ENCODE results near the gene EPSTI1.
"Not testable (repeated sequence)": the region's sequence is repeated elsewhere in the genome, so short reads cannot be mapped to it uniquely, and the experiment has no call there.

Gene EPSTI1, protein sequence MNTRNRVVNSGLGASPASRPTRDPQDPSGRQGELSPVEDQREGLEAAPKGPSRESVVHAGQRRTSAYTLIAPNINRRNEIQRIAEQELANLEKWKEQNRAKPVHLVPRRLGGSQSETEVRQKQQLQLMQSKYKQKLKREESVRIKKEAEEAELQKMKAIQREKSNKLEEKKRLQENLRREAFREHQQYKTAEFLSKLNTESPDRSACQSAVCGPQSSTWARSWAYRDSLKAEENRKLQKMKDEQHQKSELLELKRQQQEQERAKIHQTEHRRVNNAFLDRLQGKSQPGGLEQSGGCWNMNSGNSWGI

DNA sequence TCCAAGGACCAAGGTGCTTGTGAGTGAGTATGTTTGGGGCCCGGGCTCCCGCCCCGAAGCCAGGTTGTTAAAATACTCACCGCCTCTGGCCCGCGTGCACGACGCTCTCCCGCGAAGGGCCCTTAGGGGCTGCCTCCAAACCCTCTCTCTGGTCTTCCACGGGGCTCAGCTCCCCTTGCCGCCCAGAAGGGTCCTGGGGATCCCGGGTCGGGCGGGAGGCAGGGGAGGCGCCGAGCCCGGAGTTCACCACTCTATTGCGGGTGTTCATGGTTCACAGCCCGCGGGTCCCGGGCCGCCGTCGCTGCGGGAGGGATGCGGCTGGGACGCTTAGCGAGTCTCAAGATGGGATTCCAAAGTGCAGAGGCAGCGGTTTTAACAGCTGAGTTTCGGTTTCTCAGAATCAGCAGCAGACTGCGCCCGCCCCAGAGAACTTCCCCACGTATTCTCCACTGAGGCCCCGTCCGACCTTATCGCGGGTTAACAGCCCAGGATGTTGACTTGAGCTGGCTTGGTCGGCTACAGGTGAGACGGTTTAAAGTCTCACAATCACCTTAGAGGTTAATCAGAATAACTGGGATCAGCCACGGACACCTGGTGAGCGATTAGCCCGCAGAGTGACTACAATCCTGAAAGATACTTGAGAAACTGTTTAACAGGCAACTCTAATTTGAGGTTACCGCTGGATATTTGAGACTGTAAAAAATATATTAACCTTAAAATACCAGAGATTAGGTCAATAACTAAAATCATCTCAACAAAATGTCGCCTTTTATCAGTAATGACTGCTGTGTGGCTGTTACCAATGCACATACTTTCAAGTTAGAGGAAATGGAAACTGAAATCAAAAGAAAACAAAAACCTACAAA is at the start of gene EPSTI1:
Gene EPSTI1 (minus strand): TSS at position 344 of the 866 bp plus-strand sequence. CDS start 76 bp downstream, at position 268.
- DNase-seq = peak; percentile 70 to 83

DNA sequence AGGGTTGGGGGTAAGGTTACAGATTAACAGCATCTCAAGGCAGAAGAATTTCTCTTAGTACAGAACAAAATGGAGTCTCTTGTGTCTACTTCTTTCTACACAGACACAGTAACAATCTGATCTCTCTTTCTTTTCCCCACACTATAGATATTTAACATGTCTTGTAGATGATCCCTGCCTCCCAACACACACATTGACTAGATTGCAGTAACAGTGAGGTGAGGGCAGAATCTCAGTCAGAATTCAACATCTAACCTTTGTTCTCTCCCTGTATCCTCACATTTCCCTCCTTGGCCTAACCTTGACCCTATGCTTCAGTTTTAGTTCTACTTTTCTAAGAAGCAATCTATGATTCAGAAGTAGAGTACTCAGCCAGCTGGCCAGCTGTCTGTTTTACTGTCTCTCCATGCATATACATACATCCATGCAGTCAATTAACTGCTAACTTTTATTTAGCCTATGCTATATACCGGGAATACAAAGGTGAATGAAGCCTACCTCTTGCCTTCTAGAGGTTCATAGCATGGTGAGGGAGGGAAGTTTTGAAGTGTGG is 49.4 kb upstream of the EPSTI1 start:
- no peak for DNase-seq

DNA sequence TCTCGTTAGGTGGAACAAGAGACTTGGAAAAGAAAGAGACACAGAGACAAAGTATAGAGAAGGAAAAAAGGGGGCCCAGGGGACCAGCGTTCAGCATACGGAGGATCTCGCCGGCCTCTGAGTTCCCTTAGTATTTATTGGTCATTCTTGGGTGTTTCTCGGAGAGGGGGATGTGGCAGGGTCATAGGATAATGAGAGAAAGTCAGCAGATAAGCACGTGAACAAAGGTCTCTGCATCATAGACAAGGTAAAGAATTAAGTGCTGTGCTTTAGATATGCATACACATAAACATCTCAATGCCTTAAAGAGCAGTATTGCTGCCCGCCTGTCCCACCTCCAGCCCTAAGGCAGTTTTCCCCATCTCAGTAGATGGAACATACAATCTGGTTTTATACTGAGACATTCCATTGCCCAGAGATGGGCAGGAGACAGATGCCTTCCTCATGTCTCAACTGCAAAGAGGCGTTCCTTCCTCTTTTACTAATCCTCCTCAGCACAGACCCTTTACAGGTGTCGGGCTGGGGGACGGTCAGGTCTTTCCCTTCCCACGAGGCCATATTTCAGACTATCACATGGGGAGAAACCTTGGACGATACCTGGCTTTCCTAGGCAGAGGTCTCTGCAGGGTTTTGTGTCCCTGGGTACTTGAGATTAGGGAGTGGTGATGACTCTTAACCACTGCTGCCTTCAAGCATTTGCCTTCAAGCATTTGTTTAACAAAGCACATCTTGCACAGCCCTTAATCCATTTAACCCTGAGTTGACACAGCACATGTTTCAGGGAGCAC is 48.7 kb upstream of the EPSTI1 start:
- DNase-seq = not testable (repeated sequence)

DNA sequence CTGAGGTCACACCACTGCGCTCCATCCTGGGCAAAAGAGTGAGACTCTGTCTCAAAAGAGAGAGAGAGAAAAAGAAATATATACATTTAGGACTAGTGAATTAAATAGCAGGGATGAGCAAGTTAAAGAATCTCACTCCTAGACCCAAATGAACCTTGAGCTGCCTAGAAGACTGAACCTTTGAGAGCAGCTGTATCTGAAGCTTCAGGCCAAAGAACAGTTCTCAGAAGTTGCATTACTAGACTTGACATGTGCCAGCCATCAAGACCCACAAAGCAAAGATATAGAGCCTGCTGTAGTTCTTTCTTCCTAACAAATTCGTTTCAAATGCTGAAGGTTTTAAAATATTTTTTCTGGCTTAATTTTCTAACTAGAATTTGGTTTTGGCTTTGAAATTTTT is 47.9 kb upstream of the EPSTI1 start:
- no peak for DNase-seq

DNA sequence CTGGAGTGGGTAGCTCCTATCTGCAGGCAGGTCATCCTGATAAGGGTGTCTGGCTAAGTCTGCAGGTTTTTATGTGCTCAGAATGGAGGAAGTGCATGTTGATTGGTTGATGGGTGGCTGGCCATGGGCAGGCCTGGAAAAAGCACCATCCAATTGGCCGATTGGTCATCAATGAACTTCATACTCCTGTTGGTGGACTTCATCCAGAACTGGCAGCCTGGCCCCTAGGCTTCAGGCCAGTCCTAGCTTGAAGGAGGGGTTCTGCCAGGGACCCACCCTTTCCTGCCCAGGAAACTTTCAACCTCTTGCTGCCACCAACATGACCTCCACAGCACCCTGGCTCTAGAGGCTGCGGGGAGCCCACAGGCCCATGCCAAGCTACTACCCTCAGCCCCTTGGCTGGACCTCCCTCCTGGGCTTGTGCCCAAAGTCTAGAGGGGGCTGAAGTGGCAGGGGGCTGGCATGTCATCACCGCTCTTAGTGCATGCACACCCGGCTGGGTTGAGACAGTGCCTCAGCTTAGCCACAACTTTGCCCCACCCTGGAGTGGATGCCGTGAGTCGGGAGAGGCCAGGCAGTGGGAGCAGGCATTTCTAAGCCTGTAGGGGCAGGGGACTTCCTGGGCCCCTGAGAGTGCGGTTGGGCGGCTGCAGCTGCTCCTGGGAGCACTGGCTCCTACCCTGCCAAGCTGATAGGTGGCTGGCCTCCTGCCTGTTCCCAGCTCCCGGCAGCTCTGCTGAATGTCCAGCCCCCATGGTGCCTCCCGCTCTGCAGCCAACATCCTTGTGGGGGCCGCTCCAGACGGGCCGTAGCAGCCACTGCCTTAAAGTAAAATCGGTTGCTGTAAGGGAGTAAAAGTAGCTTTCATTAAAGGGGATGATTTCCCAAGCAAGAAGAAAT is 44.6 kb upstream of the EPSTI1 start:
- DNase-seq = no peak

DNA sequence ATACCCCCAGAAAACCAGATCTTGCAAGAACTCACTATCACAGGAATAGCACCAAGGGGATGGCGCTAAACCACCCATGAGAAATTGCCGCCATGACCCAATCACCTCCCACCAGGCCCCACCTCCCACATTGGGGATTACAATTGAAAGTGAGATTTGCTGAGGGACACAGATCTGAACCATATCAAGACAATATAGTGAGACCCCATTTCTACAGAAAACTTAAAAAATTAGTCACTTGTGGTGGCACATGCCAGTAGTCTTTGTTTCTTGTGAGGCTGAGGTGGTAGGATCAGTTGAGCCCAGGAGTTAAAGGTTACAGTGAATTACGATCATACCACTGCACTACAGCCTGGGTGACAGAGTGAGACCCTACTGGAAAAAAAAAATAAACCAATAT is 41.0 kb upstream of the EPSTI1 start:
- no peak for DNase-seq

DNA sequence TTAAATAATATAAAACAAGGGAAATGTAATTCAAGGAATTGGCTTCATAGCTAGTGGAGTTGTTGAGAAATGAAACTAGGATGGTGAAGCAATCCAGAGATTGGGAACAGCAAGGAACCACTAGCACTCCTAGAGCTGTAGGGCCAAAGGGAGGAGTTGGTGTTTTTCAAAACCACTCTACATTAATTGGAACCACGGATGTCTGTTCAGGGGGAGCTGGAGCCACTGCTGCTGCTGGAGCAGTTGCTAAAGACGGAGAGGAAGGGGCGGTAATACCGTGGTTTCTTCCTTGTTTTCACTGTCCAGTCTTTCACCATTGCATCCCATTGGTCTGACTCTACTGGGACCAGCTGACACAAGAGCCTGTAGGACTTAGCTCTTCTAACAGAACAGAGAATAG is 39.8 kb upstream of the EPSTI1 start:
- no peak for DNase-seq

DNA sequence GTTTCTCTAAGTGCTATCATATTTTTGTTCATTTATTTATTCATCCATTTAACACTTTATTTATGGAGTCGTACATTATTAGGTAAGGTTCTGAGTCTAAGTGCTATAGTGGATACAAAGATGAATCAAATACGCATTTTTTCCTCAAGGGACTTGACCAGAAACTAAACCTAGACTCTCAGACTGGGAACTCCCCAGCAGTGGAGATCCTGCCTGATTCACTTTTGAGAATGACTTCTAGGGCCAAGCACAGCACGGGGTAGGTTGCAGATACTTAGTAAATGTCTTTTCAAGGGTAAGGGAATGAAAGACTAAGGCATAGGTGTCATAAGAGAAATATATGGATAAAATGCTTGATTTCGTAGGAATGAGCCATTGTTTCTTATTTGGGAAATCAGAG is 38.5 kb upstream of the EPSTI1 start:
- DNase-seq = no peak

DNA sequence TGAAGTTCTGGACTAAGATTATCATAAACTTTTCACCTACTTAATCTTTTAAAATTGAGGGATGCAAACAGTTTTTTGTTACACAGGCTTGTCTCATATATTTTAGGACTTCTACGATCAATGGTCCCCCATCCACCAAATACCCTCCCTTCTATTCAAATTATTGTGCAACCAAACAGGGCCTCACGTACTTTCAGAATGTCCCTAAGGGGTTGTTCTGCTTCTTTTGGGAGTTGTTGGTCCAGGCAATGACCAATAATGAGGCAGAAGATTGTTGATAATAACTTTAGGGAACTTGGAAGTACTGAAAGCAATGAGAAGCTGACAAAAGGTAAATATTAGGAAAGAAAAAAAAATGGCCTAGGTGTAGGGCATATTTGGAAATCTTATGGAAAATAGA is 34.2 kb upstream of the EPSTI1 start:
- DNase-seq = no peak

DNA sequence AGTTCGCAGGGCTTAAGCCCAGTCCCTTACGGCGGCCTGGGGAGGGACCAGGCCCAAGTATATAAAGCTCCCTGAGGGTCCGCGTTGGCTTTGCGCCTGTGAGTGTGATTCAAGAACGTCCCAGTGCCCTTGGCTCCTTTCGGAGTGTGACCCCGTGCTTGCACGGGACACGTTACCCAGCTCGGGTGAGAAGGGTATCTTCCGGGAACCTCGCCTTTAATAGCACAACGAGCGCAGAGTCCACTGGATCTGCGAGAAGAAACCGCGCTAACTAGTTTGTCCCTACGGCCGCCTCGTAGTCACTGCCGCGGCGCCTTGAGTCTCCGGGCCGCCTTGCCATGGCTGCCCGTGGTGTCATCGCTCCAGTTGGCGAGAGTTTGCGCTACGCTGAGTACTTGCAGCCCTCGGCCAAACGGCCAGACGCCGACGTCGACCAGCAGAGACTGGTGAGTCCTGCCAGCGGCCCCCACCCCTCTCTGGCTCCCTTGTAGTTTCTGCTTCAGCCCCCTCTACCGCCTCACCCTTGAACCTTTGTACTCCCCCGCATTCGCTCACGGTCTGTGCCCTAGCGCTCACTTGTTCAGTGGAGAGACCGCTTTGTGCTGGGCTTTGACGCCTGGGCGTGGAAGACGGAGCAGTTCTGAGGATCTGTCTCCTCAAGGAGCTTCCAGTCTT is 31.4 kb upstream of the EPSTI1 start, which contains the start of gene DNAJC15:
Gene DNAJC15 (plus strand): TSS at position 298 of the 675 bp plus-strand sequence. CDS start 41 bp downstream, at position 339.
- DNase-seq = peak; percentile 68 to 77

DNA sequence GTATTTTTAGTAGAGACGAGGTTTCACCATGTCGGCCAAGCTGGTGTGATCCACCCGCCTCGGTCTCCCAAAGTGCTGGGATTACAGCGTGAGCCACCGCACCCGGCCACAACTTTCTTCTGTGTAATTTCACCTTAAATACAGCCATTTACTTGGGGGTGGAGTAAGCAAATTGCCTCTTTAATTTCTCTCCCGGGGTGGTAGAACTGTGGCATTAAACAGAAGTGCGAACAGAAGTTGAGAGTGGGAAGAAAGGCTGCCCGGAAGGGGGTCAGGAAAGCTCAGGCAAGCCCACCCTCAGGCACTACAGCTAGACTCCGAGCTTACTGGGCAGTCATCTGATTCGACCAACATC is 30.9 kb upstream of the EPSTI1 start:
- DNase-seq = peak in 1 of 2 donors; percentile 26

DNA sequence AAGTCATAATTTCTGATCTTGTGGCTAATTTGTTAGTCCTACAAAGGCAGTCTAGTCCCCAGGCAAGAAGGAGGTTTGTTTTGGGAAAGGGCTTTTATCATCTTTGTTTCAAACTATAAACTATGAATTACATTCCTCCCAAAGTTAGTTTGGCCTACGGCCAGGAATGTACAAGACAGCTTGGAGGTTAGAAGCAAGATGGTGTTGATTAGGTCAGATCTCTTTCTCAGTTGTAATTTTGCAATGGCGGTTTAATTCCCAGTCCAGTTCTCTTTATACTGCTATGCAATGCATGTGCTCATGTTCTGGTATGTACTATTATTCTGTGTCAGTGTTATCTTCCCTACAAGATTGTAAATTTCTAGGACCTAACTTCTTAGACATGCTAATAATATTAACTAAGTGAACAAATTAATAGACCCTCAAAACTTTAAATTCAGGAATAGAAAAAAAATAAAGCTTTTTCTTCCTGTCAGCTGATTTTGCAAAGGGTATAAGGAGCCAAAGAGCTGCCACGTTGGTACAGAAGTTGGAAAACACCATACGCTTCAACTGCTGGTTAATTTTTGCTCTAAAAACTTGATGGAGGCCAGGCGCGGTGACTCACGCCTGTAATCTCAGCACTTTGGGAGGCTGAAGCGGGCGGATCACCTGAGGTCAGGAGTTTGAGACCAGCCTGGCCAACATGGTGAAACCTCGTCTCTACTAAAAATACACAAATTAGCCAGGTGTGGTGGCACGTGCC is 30.1 kb upstream of the EPSTI1 start:
- DNase-seq = no peak

DNA sequence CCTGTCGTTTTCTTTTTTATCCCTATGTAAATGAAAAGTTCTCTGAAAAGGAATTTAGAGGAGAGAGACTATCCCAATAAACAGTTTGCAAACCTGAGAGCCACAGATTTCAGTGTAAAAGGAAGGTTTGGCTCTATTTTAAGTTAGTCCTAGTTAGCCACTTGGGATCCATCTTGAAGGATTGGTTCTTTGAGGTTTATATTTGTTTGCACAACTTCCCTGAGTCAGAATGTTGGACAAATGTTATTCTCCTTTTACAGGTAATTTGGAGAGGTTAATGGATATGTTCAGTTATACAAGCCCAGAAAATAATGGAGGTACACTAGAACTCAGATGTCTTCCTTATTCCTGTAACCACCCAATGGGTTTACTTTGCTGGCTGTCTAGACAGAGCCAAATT is 28.8 kb upstream of the EPSTI1 start:
- DNase-seq = no peak

DNA sequence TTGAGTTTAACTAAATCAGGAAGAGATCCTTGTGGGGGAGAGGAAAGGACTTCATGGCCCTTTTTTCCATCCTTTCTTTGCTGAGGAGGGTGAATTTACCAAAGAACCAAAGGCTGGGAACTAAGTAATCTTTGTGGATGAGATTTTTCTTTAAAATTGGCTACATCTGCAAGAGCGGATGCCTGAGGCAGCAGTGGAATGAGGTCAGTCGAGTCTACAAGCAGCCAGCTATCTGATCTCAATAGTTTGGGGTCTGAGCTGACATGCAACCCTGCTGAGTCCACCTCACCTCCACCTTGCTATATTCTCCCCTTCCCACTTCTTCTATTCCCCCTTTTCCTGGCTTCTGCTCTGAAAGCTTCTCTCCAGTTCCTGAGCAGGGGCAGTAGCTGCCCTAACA is 27.8 kb upstream of the EPSTI1 start:
- DNase-seq = no peak

DNA sequence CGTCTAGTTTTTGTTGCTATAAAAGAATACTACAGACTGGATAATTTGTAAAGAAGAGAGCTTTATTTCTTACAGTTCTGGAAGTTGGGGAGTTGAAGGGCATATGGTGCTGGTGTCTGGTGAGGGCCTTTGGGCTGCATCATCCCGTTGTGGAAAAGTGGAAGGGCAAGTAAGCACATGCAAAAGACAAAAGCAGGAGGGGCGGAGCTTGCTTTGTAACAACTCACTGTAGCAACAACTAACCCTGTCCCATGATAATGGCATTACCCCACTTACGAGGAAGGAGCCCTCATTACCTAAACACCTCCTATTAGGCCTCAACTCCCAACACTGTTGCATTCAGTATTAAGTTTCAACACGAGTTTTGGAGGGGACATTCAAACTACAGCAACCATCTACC is 24.2 kb upstream of the EPSTI1 start:
- no peak for DNase-seq

DNA sequence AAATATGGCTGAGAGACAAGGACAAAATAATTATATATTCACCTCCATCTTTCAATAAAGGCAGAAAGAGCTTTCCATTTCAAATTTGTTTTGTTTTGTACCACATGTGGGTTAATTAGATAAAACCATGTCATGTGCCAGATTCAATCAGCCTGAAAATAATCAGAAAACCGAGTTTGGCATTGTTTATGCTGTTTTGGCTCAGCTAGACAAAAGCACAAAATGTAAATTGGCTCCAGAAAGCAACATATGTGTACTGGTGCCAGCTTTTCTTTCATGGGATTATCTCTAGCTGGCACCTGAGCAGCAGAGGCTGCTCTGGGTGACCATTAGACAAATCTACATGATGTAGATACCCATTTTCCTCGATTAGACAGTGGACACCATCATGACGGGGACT is 22.1 kb upstream of the EPSTI1 start:
- DNase-seq = no peak

DNA sequence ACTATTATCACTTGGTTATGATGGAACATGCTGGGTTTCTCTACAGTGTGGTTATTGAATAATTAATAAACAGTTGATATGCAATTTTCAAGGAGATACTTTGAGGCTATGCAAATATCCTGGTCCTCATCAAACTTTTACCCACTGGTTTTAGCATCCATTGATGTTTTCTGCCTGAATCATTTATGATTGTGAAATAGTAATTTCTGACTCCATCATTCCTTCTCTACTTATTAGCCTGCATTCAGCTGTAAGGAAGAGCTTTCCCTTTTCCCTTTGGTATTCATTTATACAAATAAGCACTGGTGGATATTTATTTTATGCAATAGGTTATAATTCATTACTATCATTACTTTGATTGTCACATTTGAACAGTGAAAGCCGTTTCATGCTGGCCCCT is 17.5 kb upstream of the EPSTI1 start:
- no peak for DNase-seq

DNA sequence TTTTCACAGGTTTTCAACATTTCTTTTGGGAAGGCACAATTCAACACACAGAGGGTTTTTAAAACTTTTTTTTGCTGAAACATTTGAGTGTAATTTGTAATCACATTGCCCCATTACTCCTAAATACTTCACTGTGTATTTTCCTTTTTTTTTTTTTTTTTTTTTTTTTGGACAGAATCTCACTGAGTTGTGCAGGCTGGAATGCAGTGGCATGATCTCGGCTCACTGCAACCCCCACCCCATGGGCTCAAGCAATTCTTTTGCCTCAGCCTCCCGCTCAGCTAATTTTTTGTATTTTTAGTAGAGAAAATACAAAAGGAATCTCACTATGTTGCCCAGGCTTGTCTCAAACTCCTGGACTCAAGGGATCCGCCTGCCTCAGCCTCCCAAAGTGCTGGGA is 16.6 kb upstream of the EPSTI1 start:
- DNase-seq = no peak

DNA sequence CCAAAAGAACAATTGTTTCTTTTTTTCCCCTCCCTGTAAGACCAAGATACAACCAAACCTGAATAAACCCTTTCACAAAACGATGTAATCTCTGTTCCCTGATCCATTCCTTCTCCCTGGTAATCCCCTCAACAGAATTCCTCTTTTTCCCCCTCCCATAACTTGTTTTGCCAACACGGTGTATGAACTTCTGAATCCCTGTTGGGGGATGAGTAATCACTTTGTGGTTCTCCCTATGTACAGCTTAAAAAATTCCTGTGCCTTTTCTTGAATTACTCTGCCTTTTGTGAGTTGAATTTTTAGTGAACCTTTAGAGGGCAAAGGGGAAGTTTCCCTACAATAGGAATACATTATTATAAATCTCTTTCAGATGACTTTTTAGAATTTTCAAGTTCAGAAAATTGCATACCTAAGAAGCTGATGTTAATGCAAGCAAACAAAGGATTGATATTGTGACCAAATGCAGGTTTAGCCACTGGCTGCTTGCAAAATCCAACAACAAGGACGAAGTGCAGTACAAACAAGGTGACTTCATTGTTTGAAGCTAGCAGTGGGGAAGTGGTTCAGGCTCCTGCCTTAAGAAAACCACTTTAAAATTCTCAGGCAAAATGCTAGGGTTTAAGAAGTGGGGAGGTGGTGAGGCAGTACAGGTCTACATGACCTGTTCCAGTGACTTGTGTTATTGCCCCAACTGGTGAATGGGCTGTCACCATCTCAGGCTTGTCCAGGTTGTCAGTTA is 15.0 kb upstream of the EPSTI1 start:
- no peak for DNase-seq
